Peyer's patch (tissue), 4 donors: Measurements from ENCODE around the gene HMGB2. TPM values are rescaled to one million over a fixed set of nuclear protein-coding genes. Genes with fewer than 3 reads are reported as not detected.

Experiments
- DNase-seq, 3 donors: peaks; one replicate each; pipeline ENCODE4 v3.0.0-alpha.2; 2017 to 2019
- H3K27ac ChIP-seq, 4 donors: fragments of 200-600 bp; sonication (generic); one replicate each; pipeline ENCODE4 v1.5.1; 2016 to 2019
- H3K27me3 ChIP-seq, 2 donors: fragments of 200-600 bp; sonication (generic); one replicate each; pipeline ENCODE4 v1.5.1; 2019
- H3K36me3 ChIP-seq, 3 donors: fragments of 200-600 bp; sonication (generic); one replicate each; pipeline ENCODE4 v1.5.1; 2016 to 2019
- H3K4me1 ChIP-seq, 4 donors: fragments of 200-600 bp; sonication (generic); one replicate each; pipeline ENCODE4 v1.5.1; 2016 to 2019
- H3K4me3 ChIP-seq, 4 donors: fragments of 200-600 bp; sonication (generic); 1 replicate in 3 of 4; 2 replicates in 1 of 4; pipeline ENCODE4 v1.5.1; 2016 to 2019; ENCODE audit warnings: mild to moderate bottlenecking in 1 of 4
- H3K9me3 ChIP-seq, 4 donors: fragments of 200-600 bp; sonication (generic); one replicate each; pipeline ENCODE4 v1.5.1; 2016 to 2019; ENCODE audit warnings: mild to moderate bottlenecking in 1 of 4
- POLR2A ChIP-seq, 2 donors: fragments of 450-650 bp; IDR thresholded peaks; one replicate each; pipeline ENCODE4 v1.5.1; 2017; ENCODE audit warnings: antibody characterized with exemption in 2 of 2, mild to moderate bottlenecking in 2 of 2, moderate library complexity in 2 of 2
- total RNA-seq, 4 donors: library from RNA; depleted of rRNA; stranded (reverse); fragments of >200 nt; gene quantifications; one replicate each; pipeline ENCODE4 v1.1.0, GENCODE V29; 2016
- TF ChIP-seq, protein P1 (sequence below), 6 experiments: fragments of 450-650 bp in 4 of 6; fragments of 200-600 bp in 2 of 6; sonication (generic) in 1 of 6; IDR thresholded peaks; one replicate each; pipeline ENCODE4 v1.5.1; 2017 to 2019; ENCODE audit warnings: antibody characterized with exemption in 6 of 6, mild to moderate bottlenecking in 3 of 6, moderate library complexity in 1 of 6

HMGB2 gene
- total RNA-seq, 4 donors from 2014 or later: 30.4 to 112 (median 34.6) TPM

DNA sequence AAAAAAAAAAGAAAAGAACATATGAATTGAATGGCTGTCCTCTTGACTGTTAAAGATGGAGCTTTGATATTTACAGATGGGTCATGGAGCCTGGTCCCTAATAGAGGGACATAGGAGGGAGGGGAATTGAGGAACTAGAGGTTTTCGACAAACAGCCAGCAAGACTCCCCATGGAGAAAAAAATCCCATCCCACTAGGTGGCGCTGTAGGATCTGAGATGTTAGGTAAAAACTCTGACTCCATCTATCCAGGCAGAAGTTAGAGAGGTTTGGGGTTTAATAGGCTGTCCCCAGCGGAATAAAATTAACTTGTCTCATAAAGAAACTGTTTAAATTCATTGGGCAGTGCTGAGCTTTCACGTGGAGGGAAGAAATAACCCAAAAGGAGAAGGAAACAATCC, 45.9 kb downstream of the HMGB2 start:
- DNase-seq: peak in 2 of 3 donors; percentile 77 to 86
- H3K27ac ChIP-seq: no peak overlapping the region
- H3K27me3 ChIP-seq: no peaks in the 10 kb centered on the region
- peaks cover 0 to 4% (median 0%) of the 10 kb centered on the region in 4 donors for H3K9me3 ChIP-seq
- TF ChIP-seq POLR2A (IDR thresholded peaks at IDR 0.05): no peak
- TF ChIP-seq, protein P1, sequence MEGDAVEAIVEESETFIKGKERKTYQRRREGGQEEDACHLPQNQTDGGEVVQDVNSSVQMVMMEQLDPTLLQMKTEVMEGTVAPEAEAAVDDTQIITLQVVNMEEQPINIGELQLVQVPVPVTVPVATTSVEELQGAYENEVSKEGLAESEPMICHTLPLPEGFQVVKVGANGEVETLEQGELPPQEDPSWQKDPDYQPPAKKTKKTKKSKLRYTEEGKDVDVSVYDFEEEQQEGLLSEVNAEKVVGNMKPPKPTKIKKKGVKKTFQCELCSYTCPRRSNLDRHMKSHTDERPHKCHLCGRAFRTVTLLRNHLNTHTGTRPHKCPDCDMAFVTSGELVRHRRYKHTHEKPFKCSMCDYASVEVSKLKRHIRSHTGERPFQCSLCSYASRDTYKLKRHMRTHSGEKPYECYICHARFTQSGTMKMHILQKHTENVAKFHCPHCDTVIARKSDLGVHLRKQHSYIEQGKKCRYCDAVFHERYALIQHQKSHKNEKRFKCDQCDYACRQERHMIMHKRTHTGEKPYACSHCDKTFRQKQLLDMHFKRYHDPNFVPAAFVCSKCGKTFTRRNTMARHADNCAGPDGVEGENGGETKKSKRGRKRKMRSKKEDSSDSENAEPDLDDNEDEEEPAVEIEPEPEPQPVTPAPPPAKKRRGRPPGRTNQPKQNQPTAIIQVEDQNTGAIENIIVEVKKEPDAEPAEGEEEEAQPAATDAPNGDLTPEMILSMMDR (IDR thresholded peaks at IDR 0.05): peak; percentile 29 to 66 (median 52)
- peaks cover 0 to 5% (median 0%) of the 10 kb centered on the region in 3 donors for H3K36me3 ChIP-seq
- no peak overlapping the region for H3K4me3 ChIP-seq
- H3K4me1 ChIP-seq: peaks cover 0 to 8% (median 0%) of the 10 kb centered on the region in 4 donors

DNA sequence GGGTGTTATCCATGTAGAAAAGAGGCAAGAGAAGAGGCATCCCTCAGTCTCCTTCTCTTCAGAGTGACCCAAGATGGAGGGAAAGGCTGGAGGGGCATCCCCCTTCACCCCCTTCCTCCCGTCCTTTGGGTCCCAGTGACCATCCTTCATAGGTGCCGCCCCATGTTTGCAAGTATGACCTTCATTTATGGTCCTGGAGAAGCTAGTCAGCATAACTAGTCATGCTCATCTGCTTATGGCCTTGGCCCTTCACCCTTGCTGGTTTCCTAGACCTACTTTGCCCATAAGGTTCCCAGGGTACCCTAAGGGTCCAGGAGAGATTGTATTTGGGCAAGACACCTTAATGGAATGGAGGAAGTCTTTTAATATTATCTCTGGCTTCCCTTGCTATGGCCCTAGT, 46.7 kb downstream of the HMGB2 start:
- H3K27ac ChIP-seq: no peak overlapping the region
- H3K9me3 ChIP-seq: peaks cover 0 to 4% (median 0%) of the 10 kb centered on the region in 4 donors
- no peaks in the 10 kb centered on the region for H3K27me3 ChIP-seq
- DNase-seq: no peak
- H3K4me1 ChIP-seq: peaks cover 0 to 8% (median 0%) of the 10 kb centered on the region in 4 donors
- no peak for TF ChIP-seq POLR2A (IDR thresholded peaks at IDR 0.05)
- TF ChIP-seq, protein P1 (IDR thresholded peaks at IDR 0.05): no peak
- H3K4me3 ChIP-seq: no peak overlapping the region
- H3K36me3 ChIP-seq: peaks cover 0 to 3% (median 0%) of the 10 kb centered on the region in 3 donors

DNA sequence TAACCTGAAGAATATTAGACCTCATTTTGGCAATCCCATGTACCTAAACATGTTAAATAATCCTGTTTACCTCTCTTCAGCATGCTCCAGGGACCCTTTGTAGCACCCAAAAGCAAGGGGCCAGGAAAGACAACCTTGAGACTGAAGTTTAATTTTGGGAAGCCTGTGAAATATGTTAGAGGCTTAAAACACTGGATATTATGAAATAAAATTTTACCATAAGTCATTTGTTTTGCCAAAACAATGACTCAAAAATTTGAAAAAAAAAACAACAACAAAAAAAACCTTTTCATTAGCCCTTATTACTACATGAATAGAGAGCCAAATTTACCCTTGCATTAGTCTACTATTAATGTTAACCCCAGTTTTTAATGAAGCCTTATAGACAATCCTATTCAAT, 49.7 kb downstream of the HMGB2 start:
- Histone ChIP-seq H3K9me3 (peaks cover 0 to 4% (median 0%) of the 10 kb centered on the region in 4 donors), H3K27ac (no peak overlapping the region)
- TF ChIP-seq, protein P1 (IDR thresholded peaks at IDR 0.05): no peak
- no peak for TF ChIP-seq POLR2A (IDR thresholded peaks at IDR 0.05)

DNA sequence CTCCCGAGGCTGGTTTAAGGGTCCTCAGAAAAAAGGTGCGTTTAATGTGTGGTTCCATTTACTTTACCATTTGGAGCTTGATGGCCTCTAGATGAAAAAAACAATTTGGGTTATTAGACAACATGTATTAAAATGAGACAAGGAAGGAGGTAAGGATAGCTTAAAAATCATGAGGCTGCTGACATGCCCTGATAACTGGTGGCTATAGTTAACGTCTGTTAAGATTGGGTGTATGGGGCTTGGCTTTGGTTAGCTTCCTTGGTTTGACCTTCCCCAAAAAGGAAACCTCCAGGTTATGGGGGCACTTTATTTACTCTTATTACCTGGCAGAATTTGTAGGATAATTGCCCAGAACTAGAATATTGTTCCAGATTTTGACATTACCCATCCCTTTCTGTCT, 51.5 kb downstream of the HMGB2 start:
- TF ChIP-seq, protein P1 (IDR thresholded peaks at IDR 0.05): no peak
- TF ChIP-seq POLR2A (IDR thresholded peaks at IDR 0.05): no peak

More for the DNA sequence above, 49.7 kb downstream of the HMGB2 start:
- H3K4me3 ChIP-seq: no peak overlapping the region
- H3K4me1 ChIP-seq: peaks cover 0 to 8% (median 0%) of the 10 kb centered on the region in 4 donors
- H3K36me3 ChIP-seq: peaks cover 0 to 3% (median 0%) of the 10 kb centered on the region in 3 donors
- no peaks in the 10 kb centered on the region for H3K27me3 ChIP-seq
- DNase-seq: no peak

DNA sequence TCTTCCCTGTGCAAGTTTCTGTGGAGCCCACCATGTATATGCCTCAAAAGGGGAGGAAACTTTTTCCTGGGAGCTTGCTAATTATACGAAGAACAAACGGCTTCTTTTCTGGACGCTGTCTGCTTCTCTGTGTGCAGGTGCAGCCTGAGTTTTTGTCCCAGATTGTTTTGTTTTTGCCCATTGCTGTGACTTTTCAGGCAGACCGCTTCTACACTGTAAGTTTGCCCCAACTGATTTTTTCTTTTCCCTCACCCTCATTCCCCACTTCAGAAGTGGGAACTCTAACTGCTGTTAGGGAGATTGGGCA, 51.9 kb downstream of the HMGB2 start:
- Histone ChIP-seq H3K27ac (no peak overlapping the region), H3K27me3 (no peaks in the 10 kb centered on the region), H3K9me3 (peaks cover 0 to 2% (median 0%) of the 10 kb centered on the region in 4 donors), H3K4me1 (no peaks in the 10 kb centered on the region), H3K4me3 (no peak overlapping the region), H3K36me3 (peaks cover 0 to 3% (median 0%) of the 10 kb centered on the region in 3 donors)
- no peak for DNase-seq
- no peak for TF ChIP-seq POLR2A (IDR thresholded peaks at IDR 0.05)
- TF ChIP-seq, protein P1 (IDR thresholded peaks at IDR 0.05): no peak

More for the DNA sequence above, 51.5 kb downstream of the HMGB2 start:
- Histone ChIP-seq H3K4me3 (no peak overlapping the region), H3K9me3 (peaks cover 0 to 4% (median 0%) of the 10 kb centered on the region in 4 donors), H3K27me3 (no peaks in the 10 kb centered on the region), H3K4me1 (no peaks in the 10 kb centered on the region), H3K36me3 (peaks cover 0 to 3% (median 0%) of the 10 kb centered on the region in 3 donors), H3K27ac (no peak overlapping the region)
- no peak for DNase-seq
